RWPE2 (cell line): ENCODE results near the gene ATPAF1.

ENCODE experiments used
- ATAC-seq: fragments of 200-7000 bp; cut with Tn5 transposase; 3 replicates; pipeline ENCODE4 v1.9.1; 2021; ENCODE audit warnings: low read depth
- DNase-seq: peaks from one replicate; pipeline ENCODE4 v3.0.0-alpha.2; 2020; ENCODE audit warnings: low spot score
- H3K27ac ChIP-seq: fragments of 450-650 bp; 2 replicates; pipeline ENCODE4 v1.5.1; 2017; ENCODE audit warnings: mild to moderate bottlenecking; ENCODE audit not compliant: poor library complexity, severe bottlenecking
- H3K27me3 ChIP-seq: fragments of 250-450 bp; sonication (Bioruptor Pico); 2 replicates; pipeline ENCODE4 v1.5.1; 2021; ENCODE audit warnings: mild to moderate bottlenecking, moderate library complexity; ENCODE audit not compliant: insufficient read depth, poor library complexity, severe bottlenecking
- H3K36me3 ChIP-seq: fragments of 250-450 bp; sonication (Bioruptor Pico); 2 replicates; pipeline ENCODE4 v1.5.1; 2020; ENCODE audit warnings: low read depth, mild to moderate bottlenecking, moderate library complexity
- H3K4me1 ChIP-seq: fragments of 250-450 bp; sonication (Bioruptor Pico); 2 replicates; pipeline ENCODE4 v1.5.1; 2021; ENCODE audit warnings: mild to moderate bottlenecking, moderate library complexity; ENCODE audit not compliant: insufficient read depth, poor library complexity, severe bottlenecking
- H3K4me3 ChIP-seq: fragments of 250-450 bp; sonication (Bioruptor Pico); 2 replicates; pipeline ENCODE4 v1.5.1; 2021; ENCODE audit warnings: mild to moderate bottlenecking, moderate library complexity; ENCODE audit not compliant: severe bottlenecking
- H3K9me3 ChIP-seq: fragments of 250-450 bp; sonication (Bioruptor Pico); 2 replicates; pipeline ENCODE4 v1.5.1; 2021; ENCODE audit warnings: mild to moderate bottlenecking, moderate library complexity; ENCODE audit not compliant: severe bottlenecking
- CTCF ChIP-seq: fragments of 450-650 bp; IDR thresholded peaks from one replicate; pipeline ENCODE4 v1.5.1; 2017; ENCODE audit warnings: mild to moderate bottlenecking, moderate library complexity; ENCODE audit not compliant: poor library complexity, severe bottlenecking

The ATPAF1 gene

GRCh38 chr1:46601257-46602007, 66.7 kb downstream of the ATPAF1 start:
- peaks cover 5% of the 10 kb centered on the region; the same call in 1 of the 2 replicates for H3K36me3 ChIP-seq
- H3K9me3 ChIP-seq = no peaks in the 10 kb centered on the region
- no peak for ATAC-seq
- peaks cover 6% of the 10 kb centered on the region for H3K4me1 ChIP-seq
- TF ChIP-seq CTCF = no peak
- no peak overlapping the region for H3K4me3 ChIP-seq
- H3K27me3 ChIP-seq = no peaks in the 10 kb centered on the region
- DNase-seq = no peak
- no peak overlapping the region for H3K27ac ChIP-seq

- DNase-seq (no peak), ATAC-seq (no peak)
- Histone ChIP-seq H3K4me1 (no peaks in the 10 kb centered on the region), H3K36me3 (peaks cover 5% of the 10 kb centered on the region; the same call in 1 of the 2 replicates), H3K4me3 (no peak overlapping the region), H3K27ac (no peak overlapping the region), H3K27me3 (no peaks in the 10 kb centered on the region), H3K9me3 (no peaks in the 10 kb centered on the region)
- no peak for TF ChIP-seq CTCF
Observed at GRCh38 chr1:46599059-46599970, 68.8 kb downstream of the ATPAF1 start.

- peaks cover 18% of the 10 kb centered on the region for H3K36me3 ChIP-seq
- H3K4me1 ChIP-seq = no peaks in the 10 kb centered on the region
- no peaks in the 10 kb centered on the region for H3K27me3 ChIP-seq
- DNase-seq (no peak), ATAC-seq (no peak)
- H3K27ac ChIP-seq = no peak overlapping the region
- H3K9me3 ChIP-seq = no peaks in the 10 kb centered on the region
- TF ChIP-seq CTCF = no peak
- no peak overlapping the region for H3K4me3 ChIP-seq
Observed at GRCh38 chr1:46596846-46597245, 71.3 kb downstream of the ATPAF1 start.

GRCh38 chr1:46596036-46596435, 72.1 kb downstream of the ATPAF1 start:
- Histone ChIP-seq H3K27ac (no peak overlapping the region), H3K4me1 (no peaks in the 10 kb centered on the region), H3K36me3 (peaks cover 21% of the 10 kb centered on the region), H3K27me3 (no peaks in the 10 kb centered on the region), H3K4me3 (no peak overlapping the region), H3K9me3 (no peaks in the 10 kb centered on the region)
- no peak for ATAC-seq
- no peak for DNase-seq
- TF ChIP-seq CTCF = no peak

GRCh38 chr1:46595127-46595526, 73.0 kb downstream of the ATPAF1 start:
- Histone ChIP-seq H3K4me3 (no peak overlapping the region), H3K4me1 (no peaks in the 10 kb centered on the region), H3K27me3 (no peaks in the 10 kb centered on the region), H3K36me3 (peaks cover 28% of the 10 kb centered on the region), H3K27ac (no peak overlapping the region), H3K9me3 (no peaks in the 10 kb centered on the region)
- DNase-seq (no peak), ATAC-seq (no peak)
- no peak for TF ChIP-seq CTCF
